Measurements from ENCODE around the gene NLRP10.
"Not testable (repeated sequence)": the region's sequence is repeated elsewhere in the genome, so short reads cannot be mapped to it uniquely, and the experiment has no call there.

The NLRP10 gene

GRCh38 chr11:7994581-7995278 lies 29.5 kb upstream of the NLRP10 start:
- POLR2A ChIA-PET = no interaction called here
- no peaks in the 10 kb centered on the region for H3K9me3 ChIP-seq (ENCODE audit: control extremely low read depth in 1 of 5, control insufficient read depth in 4 of 5, insufficient read depth in 2 of 5, low read depth in 1 of 5, low read length in 4 of 5)
- H3K4me1 ChIP-seq (ENCODE audit: control extremely low read depth in 1 of 4, control insufficient read depth in 4 of 4, insufficient read depth in 4 of 4, low read length in 3 of 4) = peaks cover 0 to 6% (median 2%) of the 10 kb centered on the region in 4 experiments
- CTCF ChIA-PET = interaction anchor here (1.3 kb wide), 1 partner anchor 12 kb away, joined by 4 read pairs; no protein-coding TSS in a partner anchor
- no peak for DNase-seq
- peaks cover 40 to 79% (median 67%) of the 10 kb centered on the region in 4 experiments for H3K36me3 ChIP-seq (ENCODE audit: control insufficient read depth in 4 of 4, insufficient read depth in 4 of 4, low read length in 3 of 4)
- no peaks in the 10 kb centered on the region for H3K27me3 ChIP-seq (replicated peaks in 2 of 5; ENCODE audit: control insufficient read depth in 4 of 5, insufficient read depth in 5 of 5, low read length in 4 of 5)
- no peak overlapping the region for H3K4me3 ChIP-seq (ENCODE audit: control insufficient read depth in 1 of 7, extremely low read depth in 1 of 7, insufficient read depth in 4 of 7, low read depth in 2 of 7, low read length in 6 of 7)
- H3K27ac ChIP-seq (ENCODE audit: insufficient read depth in 1 of 2, low read depth in 1 of 2, low read length in 2 of 2, poor library complexity in 1 of 2, severe bottlenecking in 2 of 2) = no peak overlapping the region
- 100% methylated on average over 2 of the region's 6 CpGs for WGBS (ENCODE audit: insufficient coverage)

DNA sequence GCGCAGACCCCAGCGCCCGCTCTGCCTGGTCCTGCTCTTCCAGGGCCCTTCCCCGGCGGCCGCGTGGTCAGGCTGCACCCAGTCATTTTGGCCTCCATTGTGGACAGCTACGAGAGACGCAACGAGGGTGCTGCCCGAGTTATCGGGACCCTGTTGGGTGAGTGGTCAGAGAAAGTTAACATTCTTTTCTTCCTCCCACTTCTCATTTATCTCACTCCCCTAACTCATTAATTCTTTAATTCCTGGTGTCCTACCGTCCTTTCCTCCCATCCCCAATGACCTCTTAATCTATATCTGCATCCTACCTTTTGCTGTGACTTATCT lies 22.3 kb upstream of the NLRP10 start:
- ChIA-PET CTCF (interaction anchor here (0.6 to 2.3 kb wide), 13 partner anchors 11 to 1225 kb away, joined by 3 to 8 read pairs (median 5); no protein-coding TSS in a partner anchor), POLR2A (interaction anchor here (0.5 kb wide), 1 partner anchor 1018 kb away, joined by 3 read pairs; no protein-coding TSS in a partner anchor)
- H3K27ac ChIP-seq (ENCODE audit: insufficient read depth in 1 of 2, low read depth in 1 of 2, low read length in 2 of 2, poor library complexity in 1 of 2, severe bottlenecking in 2 of 2) = peak overlapping the region; percentile 69 to 87
- not testable (repeated sequence) for H3K9me3 ChIP-seq (ENCODE audit: control extremely low read depth in 1 of 5, control insufficient read depth in 4 of 5, insufficient read depth in 2 of 5, low read depth in 1 of 5, low read length in 4 of 5); DNase-seq; H3K27me3 ChIP-seq (replicated peaks in 2 of 5; ENCODE audit: control insufficient read depth in 4 of 5, insufficient read depth in 5 of 5, low read length in 4 of 5)
- H3K36me3 ChIP-seq (ENCODE audit: control insufficient read depth in 4 of 4, insufficient read depth in 4 of 4, low read length in 3 of 4) = peaks cover 4 to 28% (median 17%) of the 10 kb centered on the region in 4 experiments
- H3K4me1 ChIP-seq (ENCODE audit: control extremely low read depth in 1 of 4, control insufficient read depth in 4 of 4, insufficient read depth in 4 of 4, low read length in 3 of 4) = peaks cover 6 to 24% (median 18%) of the 10 kb centered on the region in 4 experiments
- WGBS (ENCODE audit: insufficient coverage) = 0% methylated on average over 1 of the region's 13 CpGs
- H3K4me3 ChIP-seq (ENCODE audit: control insufficient read depth in 1 of 7, extremely low read depth in 1 of 7, insufficient read depth in 4 of 7, low read depth in 2 of 7, low read length in 6 of 7) = peak overlapping the region; percentile 56 to 93 (median 86)

DNA sequence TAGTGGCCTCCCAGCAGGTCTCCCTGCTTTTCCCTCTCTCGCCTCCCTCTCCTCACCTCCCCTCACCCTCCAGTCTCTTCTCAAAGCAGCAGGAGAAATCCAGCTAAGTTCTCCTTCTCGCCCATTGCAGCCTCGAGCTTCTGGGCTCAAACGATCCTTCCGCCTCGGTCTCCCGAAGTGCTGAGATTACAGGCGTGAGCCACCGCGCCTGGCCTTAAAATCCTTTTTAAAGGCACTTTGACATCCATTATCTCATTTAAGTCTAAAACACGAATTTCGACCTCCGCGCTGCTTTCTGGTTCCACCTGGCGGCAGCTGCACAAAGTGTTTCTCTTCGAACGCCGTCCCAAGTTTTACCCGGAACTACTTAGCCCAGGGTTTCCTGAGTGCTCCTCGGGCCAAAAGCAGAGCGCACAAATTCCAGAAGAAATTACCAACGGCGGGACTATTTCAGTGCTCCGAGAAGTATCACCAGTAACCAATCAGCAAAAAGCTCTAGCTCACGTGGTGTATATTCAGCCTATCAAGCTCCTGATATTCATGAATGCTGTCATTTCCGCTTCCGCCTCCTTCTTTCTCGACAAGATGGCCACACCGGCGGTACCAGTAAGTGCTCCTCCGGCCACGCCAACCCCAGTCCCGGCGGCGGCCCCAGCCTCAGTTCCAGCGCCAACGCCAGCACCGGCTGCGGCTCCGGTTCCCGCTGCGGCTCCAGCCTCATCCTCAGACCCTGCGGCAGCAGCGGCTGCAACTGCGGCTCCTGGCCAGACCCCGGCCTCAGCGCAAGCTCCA lies 21.7 kb upstream of the NLRP10 start, which contains the start of gene EIF3F:
Gene EIF3F, plus strand, starts transcription at position 570 of the 792 bp plus-strand sequence. Its CDS starts 16 bp downstream, at position 586.
- CTCF ChIA-PET = interaction anchor here (0.6 to 2.3 kb wide), 18 partner anchors 9 to 1224 kb away, joined by 3 to 8 read pairs (median 4); no protein-coding TSS in a partner anchor
- WGBS (ENCODE audit: insufficient coverage) = 0% methylated on average over 40 of the region's 47 CpGs
- POLR2A ChIA-PET = interaction anchor here (0.5 kb wide), 1 partner anchor 1018 kb away, joined by 3 read pairs; no protein-coding TSS in a partner anchor
- H3K9me3 ChIP-seq (ENCODE audit: control extremely low read depth in 1 of 5, control insufficient read depth in 4 of 5, insufficient read depth in 2 of 5, low read depth in 1 of 5, low read length in 4 of 5) = peaks cover 0 to 2% (median 0%) of the 10 kb centered on the region in 5 experiments
- peaks cover 0 to 23% (median 11%) of the 10 kb centered on the region in 4 experiments for H3K36me3 ChIP-seq (ENCODE audit: control insufficient read depth in 4 of 4, insufficient read depth in 4 of 4, low read length in 3 of 4)
- DNase-seq = peak; percentile 100
- peak within 1 kb of the TSS; percentile 69 to 87 for H3K27ac ChIP-seq (ENCODE audit: insufficient read depth in 1 of 2, low read depth in 1 of 2, low read length in 2 of 2, poor library complexity in 1 of 2, severe bottlenecking in 2 of 2)
- H3K27me3 ChIP-seq (replicated peaks in 2 of 5; ENCODE audit: control insufficient read depth in 4 of 5, insufficient read depth in 5 of 5, low read length in 4 of 5) = peaks cover 0 to 4% (median 0%) of the 10 kb centered on the region in 5 experiments
- H3K4me1 ChIP-seq (ENCODE audit: control extremely low read depth in 1 of 4, control insufficient read depth in 4 of 4, insufficient read depth in 4 of 4, low read length in 3 of 4) = peaks cover 6 to 24% (median 18%) of the 10 kb centered on the region in 4 experiments
- H3K4me3 ChIP-seq (ENCODE audit: control insufficient read depth in 1 of 7, extremely low read depth in 1 of 7, insufficient read depth in 4 of 7, low read depth in 2 of 7, low read length in 6 of 7) = peak within 1 kb of the TSS; percentile 56 to 93 (median 86)

DNA sequence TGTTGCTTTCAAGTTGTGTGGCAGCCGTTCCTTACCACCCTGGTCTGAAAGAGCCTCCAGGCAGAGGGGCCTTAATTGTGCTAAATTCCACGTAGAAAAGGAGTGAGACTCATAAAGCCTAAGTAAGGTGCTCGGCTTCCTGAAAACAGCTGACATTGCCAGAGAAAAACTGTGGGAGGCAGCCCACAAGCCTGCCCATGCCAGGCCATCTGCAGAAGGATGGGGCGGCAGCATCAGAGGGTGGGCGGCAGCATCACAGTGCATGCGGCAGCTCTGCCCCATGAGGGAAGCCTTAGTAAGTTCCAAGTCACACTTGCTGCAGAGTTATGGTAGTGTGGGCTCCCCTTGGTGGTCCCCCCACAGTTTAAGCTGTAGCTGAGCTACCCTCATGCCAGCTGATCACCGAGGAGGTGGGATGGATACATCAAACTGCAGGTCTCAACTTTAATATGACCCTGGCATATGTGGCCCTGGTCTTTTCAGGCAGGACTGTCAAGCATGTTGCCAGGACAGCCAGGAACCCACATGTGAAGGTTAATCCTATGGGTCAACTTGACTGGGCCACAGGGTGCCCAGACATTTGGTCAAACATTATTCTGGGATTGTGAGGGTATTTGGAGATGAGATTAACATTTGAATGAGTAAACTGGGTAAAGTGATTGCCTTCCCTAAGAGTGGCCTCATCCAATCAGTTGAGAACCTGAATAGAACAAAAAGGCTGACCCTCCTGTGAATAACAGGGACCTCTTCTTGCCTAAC lies 18.8 kb upstream of the NLRP10 start:
- Histone ChIP-seq H3K27me3 (replicated peaks in 2 of 5; ENCODE audit: control insufficient read depth in 4 of 5, insufficient read depth in 5 of 5, low read length in 4 of 5) (peaks cover 0 to 4% (median 0%) of the 10 kb centered on the region in 5 experiments), H3K9me3 (ENCODE audit: control extremely low read depth in 1 of 5, control insufficient read depth in 4 of 5, insufficient read depth in 2 of 5, low read depth in 1 of 5, low read length in 4 of 5) (peaks cover 0 to 2% (median 0%) of the 10 kb centered on the region in 5 experiments), H3K27ac (ENCODE audit: insufficient read depth in 1 of 2, low read depth in 1 of 2, low read length in 2 of 2, poor library complexity in 1 of 2, severe bottlenecking in 2 of 2) (no peak overlapping the region), H3K36me3 (ENCODE audit: control insufficient read depth in 4 of 4, insufficient read depth in 4 of 4, low read length in 3 of 4) (peaks cover 0 to 5% (median under 1%) of the 10 kb centered on the region in 4 experiments), H3K4me1 (ENCODE audit: control extremely low read depth in 1 of 4, control insufficient read depth in 4 of 4, insufficient read depth in 4 of 4, low read length in 3 of 4) (peaks cover 6 to 21% (median 16%) of the 10 kb centered on the region in 4 experiments), H3K4me3 (ENCODE audit: control insufficient read depth in 1 of 7, extremely low read depth in 1 of 7, insufficient read depth in 4 of 7, low read depth in 2 of 7, low read length in 6 of 7) (no peak overlapping the region)
- ChIA-PET CTCF (interaction anchor here (0.6 to 1.3 kb wide), 3 partner anchors 8 to 131 kb away, joined by 3 to 5 read pairs (median 3); no protein-coding TSS in a partner anchor), POLR2A (no interaction called here)
- DNase-seq = no peak
- 82% methylated on average over 7 of the region's 7 CpGs for WGBS (ENCODE audit: insufficient coverage)

DNA sequence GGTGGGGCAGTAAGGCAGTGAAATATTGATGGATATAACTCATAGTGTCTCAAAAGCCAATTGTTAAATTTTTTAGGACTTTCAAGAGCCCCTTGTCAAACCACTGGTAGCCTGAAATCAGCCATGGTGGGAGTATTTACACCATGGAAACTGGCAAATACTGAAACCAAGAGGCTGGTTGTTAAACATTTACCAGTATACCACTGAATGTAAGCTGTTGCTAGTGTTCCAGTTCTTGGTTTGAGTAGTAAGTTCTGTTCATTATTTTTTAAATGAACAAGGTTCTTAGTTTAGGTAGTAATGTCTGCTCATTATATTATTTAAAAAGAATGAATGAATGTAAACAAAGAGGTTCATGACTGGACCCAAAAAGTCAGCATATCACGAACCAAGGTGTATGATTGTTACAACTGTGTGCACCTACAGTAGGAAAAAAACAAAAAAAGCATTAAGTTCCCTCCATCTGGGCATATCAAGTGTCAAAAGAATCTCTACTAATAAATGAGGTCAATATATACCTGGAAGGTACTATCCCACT lies 17.4 kb upstream of the NLRP10 start:
- no peak overlapping the region for H3K27ac ChIP-seq (ENCODE audit: insufficient read depth in 1 of 2, low read depth in 1 of 2, low read length in 2 of 2, poor library complexity in 1 of 2, severe bottlenecking in 2 of 2)
- no CpG with 5 or more reads among the region's 1 CpG for whole genome bisulfite sequencing (ENCODE audit: insufficient coverage)
- peaks cover 0 to 2% (median 0%) of the 10 kb centered on the region in 5 experiments for H3K9me3 ChIP-seq (ENCODE audit: control extremely low read depth in 1 of 5, control insufficient read depth in 4 of 5, insufficient read depth in 2 of 5, low read depth in 1 of 5, low read length in 4 of 5)
- ChIA-PET POLR2A (no interaction called here), CTCF (interaction anchor here (1.3 kb wide), 1 partner anchor 9 kb away, joined by 5 read pairs; no protein-coding TSS in a partner anchor)
- DNase-seq = no peak
- H3K36me3 ChIP-seq (ENCODE audit: control insufficient read depth in 4 of 4, insufficient read depth in 4 of 4, low read length in 3 of 4) = no peaks in the 10 kb centered on the region
- H3K4me1 ChIP-seq (ENCODE audit: control extremely low read depth in 1 of 4, control insufficient read depth in 4 of 4, insufficient read depth in 4 of 4, low read length in 3 of 4) = peaks cover under 1 to 7% (median 3%) of the 10 kb centered on the region in 4 experiments
- no peak overlapping the region for H3K4me3 ChIP-seq (ENCODE audit: control insufficient read depth in 1 of 7, extremely low read depth in 1 of 7, insufficient read depth in 4 of 7, low read depth in 2 of 7, low read length in 6 of 7)
- peaks cover 0 to 4% (median 0%) of the 10 kb centered on the region in 5 experiments for H3K27me3 ChIP-seq (replicated peaks in 2 of 5; ENCODE audit: control insufficient read depth in 4 of 5, insufficient read depth in 5 of 5, low read length in 4 of 5)

DNA sequence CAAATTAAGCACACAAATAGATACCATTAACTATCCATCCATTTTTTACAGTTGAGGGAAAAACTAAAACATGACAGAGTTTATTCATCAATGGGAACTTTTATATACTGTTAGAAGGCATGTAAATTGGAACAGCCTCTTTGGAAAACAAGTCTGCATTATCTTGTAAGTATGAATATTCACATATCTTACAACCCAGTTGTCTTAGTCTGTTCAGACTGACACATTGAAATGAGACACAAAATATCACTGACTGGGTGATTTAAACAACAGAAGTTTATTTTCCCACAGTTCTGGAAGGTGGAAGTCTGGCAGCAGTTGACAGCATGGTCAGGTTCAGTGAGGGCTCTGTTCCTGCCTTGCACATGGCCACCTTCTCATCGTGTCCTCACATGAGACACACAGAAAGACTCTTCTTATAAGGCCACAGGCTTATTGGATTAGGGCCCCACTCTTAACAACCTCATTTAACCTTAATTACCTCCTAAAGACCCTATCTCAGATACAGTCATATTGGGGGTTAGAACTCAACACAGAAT lies 16.4 kb upstream of the NLRP10 start:
- POLR2A ChIA-PET = no interaction called here
- peaks cover 0 to 5% (median 2%) of the 10 kb centered on the region in 4 experiments for H3K4me1 ChIP-seq (ENCODE audit: control extremely low read depth in 1 of 4, control insufficient read depth in 4 of 4, insufficient read depth in 4 of 4, low read length in 3 of 4)
- peaks cover 0 to 4% (median 0%) of the 10 kb centered on the region in 5 experiments for H3K27me3 ChIP-seq (replicated peaks in 2 of 5; ENCODE audit: control insufficient read depth in 4 of 5, insufficient read depth in 5 of 5, low read length in 4 of 5)
- CTCF ChIA-PET = no interaction called here
- H3K27ac ChIP-seq (ENCODE audit: insufficient read depth in 1 of 2, low read depth in 1 of 2, low read length in 2 of 2, poor library complexity in 1 of 2, severe bottlenecking in 2 of 2) = no peak overlapping the region
- H3K36me3 ChIP-seq (ENCODE audit: control insufficient read depth in 4 of 4, insufficient read depth in 4 of 4, low read length in 3 of 4) = no peaks in the 10 kb centered on the region
- WGBS (ENCODE audit: insufficient coverage) = 100% methylated on average over 1 of the region's 1 CpG
- no peak overlapping the region for H3K4me3 ChIP-seq (ENCODE audit: control insufficient read depth in 1 of 7, extremely low read depth in 1 of 7, insufficient read depth in 4 of 7, low read depth in 2 of 7, low read length in 6 of 7)
- DNase-seq = no peak
- H3K9me3 ChIP-seq (ENCODE audit: control extremely low read depth in 1 of 5, control insufficient read depth in 4 of 5, insufficient read depth in 2 of 5, low read depth in 1 of 5, low read length in 4 of 5) = peaks cover 0 to 2% (median 0%) of the 10 kb centered on the region in 5 experiments

All from common myeloid progenitor, CD34-positive (primary cell).